HG03460 (cell line): Measurements from ENCODE around the gene MOB2.

ENCODE experiments used
- ATAC-seq: cut with Tn5 transposase; IDR thresholded peaks from one replicate; pipeline ENCODE4 v1.9.1; 2021; ENCODE audit not compliant: unreplicated experiment

Gene MOB2

DNA sequence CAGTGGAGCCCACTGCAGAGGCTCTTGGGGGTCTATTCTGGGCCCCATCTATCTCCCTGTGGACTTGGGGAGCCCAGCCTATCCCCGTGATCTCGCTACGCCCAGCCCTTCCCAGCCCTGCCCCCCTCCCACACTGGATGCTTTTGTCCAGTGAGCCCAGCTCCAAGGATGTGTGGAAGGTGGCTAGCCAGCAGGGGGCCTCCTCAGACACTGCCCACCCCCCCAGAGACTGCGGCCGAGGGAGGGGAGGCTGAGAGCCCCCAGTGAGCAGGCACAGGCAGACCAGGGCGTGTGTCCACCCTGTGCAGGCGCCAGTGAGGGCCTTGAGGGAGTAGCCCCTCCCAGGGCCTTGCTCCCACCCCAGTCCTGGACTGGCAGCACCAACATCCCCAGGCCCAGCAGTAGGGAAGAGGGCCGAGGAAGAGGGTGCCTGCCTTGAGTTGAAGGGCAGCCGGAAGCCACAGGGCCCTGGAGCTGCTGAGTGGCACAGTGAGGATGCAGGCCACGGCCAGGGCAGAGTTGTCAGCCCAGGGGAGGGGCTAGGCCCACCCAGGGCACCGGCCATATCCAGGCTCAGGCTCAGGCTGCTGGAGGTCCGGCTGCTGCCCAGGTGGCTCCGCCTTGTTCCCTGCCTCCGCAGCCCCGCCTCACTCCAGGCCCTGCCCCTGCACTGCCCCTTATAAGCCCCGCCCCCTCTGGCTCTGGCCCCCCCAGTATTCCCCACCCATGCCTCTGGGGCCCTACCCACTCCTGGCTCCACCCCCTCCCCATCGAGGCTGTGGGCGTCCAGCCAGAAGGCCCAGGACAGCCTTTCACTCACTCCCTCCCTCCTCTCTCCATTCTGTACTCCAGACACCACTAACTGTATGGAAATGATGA, 28.0 kb downstream of the MOB2 start:
- no peak for ATAC-seq

DNA sequence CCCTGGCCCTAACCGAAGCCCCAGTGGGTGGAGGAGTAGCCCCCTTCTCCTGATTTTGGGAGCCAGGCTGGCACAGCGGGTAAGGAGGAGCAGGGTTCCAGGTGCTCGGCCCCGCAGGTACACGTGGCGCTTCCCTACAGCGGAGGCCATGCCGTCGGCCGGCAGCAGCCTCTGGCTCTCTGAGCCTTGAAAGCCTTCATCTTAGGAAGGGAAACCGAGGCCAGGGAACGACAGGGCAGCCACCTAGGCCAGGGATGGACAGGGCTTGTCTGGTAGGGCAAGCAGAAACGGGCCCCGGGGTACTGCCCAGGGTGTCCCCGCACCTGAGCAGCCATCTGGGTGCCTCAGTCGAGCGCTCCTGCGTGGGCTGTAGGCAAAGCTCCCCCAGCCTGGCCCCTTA, 28.7 kb downstream of the MOB2 start:
- ATAC-seq: no peak

DNA sequence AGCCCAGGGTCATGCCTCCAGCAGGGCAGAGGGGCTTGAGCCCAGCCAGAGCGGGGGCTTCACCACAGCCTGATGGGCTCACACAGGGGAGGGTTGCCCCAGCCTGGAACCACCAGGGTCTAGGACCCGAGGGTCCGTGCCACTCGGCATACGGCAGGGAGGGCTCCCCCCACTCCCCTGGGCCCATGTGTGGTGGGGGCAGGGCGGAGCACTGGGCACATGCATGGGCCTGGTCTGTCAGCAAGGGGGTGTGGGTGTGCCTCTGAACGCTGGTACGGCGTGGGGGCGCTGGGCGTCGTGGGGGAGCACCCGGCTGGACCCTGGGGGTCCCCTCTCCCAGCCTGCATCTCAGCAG, 29.3 kb downstream of the MOB2 start:
- ATAC-seq: no peak

DNA sequence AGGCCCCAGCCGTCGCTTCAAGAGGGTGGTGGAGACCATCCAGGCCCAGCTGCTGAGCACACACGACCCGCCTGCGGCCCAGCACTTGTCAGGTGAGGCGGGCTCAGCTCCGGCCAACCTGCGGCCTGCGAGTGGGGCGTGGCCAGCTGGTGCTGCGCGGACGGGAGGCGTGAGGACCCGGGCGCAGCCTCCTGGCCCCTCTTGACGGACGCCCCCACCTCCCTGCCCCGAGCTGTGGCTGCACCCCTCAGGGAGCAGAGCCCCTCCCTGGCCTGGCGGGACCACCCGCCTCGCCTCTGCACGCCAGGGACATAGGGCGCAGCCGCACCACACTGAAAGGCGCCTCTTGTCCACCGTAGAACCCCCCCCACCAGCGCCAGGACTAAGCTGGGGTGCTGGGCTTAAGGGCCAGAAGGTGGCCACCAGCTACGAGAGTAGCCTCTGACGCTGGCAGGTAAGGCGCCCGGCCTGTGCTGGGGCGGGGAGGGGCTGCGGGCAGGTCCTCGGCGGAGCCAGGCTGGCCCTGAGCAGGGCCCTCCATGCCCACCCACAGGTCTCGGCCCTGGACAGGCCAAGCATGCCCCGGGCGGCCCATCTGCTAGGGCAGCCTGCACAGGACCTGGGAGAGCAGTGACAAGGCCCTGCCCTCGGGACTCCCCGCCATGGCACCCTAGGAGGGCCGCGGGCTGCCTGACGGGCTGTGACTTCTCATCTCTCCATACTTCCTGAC, 29.8 kb downstream of the MOB2 start:
- ATAC-seq: no peak

- no peak for ATAC-seq
These were observed 30.4 kb downstream of the MOB2 start for GRCh38 chr11:1456176-1456575.

- no peak for ATAC-seq
These were observed 30.9 kb downstream of the MOB2 start for GRCh38 chr11:1455763-1456060.

DNA sequence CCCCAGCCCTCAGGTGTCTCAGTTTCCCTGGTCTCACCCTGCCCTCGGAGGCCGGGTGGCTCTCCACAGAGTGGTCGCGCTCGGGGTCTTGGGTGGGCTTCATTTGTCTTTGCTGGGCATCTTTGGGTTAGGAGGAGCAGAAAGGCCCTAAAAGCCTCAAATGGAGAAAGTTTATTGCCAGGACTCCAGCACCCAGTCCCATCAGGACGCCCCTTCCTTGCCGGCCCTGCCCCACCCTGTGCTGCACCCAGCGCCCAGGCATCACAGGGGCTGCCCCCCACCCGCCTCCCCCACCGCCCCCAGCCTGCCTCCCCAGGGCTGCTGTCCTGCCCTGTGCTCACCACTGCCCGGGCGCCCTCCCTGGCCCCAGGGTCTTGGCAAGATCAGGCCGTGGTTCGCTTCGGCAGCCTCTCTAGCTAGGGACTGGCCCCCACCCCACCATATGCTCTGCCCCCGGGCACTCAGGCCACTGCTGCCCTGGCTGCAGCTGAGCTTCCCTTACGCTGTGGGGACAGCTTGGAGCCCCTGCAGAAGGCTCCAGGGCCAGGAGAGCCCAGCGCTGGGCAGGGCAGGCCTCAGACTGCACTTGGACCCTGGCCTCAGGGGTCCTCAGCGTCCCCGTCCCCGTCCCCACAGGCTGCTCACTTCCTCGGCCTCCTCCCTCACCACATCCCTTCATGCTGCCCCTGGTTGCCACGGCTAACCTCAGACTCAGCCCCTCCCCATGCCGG, 31.4 kb downstream of the MOB2 start:
- no peak for ATAC-seq

- no peak for ATAC-seq
These were observed 32.0 kb downstream of the MOB2 start for GRCh38 chr11:1454576-1454975.

DNA sequence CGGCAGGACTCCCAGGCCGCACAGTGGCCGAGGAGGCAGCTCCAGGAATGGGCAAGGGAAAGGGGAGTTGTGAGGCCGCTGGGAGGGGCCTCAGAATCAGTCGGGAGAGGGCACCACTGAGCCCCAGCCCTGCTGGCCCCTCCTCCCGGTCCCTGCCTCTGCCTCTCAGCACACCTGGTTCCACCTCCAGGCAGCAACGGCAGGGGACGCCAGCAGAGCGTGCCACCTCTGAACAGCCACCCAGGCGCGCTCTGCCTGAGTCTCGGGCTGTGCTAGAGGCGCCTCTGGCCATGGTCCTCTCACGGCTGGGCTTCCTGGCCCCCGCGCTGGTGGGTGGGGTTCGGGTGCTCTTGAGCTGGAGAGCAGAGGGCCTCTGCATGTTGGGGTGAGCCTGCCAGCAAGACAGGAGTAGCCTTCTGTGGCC, 33.0 kb downstream of the MOB2 start:
- ATAC-seq: no peak

DNA sequence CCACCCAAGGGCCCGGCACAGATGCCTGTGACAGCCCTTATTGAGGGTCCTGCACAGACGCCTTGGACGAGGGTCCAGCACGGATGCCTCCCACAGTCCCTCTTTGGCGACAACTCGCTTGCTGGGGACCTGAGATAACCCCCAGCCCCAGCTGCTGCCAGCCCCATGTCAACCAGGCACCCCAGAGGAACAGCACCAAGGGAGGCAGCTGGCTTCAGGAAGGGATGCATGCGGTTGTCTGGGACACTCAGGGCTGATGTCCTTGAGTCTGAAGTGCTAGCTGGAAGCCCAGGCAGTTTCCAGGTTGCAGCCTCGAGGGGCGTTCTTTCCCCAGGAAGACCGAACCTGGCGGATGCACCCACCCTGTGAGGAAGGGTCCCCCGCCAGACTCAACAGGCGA, 33.8 kb downstream of the MOB2 start:
- no peak for ATAC-seq

GRCh38 chr11:1451781-1452470, 34.7 kb downstream of the MOB2 start:
- no peak for ATAC-seq

- ATAC-seq: no peak
These were observed 35.4 kb downstream of the MOB2 start for GRCh38 chr11:1450949-1451710.

DNA sequence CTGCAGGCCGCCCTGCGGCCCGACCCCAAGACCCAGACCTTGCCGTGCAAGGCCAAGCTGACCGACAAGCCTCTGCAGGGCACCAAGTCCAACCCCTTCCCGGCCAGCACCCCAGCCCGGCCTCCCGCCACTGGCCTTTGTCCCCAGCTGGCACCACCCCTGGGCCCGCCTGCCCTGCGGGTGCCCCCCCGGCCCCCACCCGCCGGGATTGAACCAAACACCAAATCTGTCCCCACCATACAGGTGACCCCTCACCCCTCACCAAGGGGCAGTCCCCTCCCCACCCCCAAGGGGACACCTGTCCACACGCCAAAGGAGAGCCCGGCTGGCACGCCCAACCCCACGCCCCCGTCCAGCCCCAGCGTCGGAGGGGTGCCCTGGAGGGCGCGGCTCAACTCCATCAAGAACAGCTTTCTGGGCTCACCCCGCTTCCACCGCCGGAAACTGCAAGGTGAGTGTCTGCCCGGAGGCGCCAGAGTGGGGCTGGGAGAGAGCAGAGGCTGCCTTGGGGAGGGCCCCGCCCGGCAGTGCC, 36.2 kb downstream of the MOB2 start:
- no peak for ATAC-seq

DNA sequence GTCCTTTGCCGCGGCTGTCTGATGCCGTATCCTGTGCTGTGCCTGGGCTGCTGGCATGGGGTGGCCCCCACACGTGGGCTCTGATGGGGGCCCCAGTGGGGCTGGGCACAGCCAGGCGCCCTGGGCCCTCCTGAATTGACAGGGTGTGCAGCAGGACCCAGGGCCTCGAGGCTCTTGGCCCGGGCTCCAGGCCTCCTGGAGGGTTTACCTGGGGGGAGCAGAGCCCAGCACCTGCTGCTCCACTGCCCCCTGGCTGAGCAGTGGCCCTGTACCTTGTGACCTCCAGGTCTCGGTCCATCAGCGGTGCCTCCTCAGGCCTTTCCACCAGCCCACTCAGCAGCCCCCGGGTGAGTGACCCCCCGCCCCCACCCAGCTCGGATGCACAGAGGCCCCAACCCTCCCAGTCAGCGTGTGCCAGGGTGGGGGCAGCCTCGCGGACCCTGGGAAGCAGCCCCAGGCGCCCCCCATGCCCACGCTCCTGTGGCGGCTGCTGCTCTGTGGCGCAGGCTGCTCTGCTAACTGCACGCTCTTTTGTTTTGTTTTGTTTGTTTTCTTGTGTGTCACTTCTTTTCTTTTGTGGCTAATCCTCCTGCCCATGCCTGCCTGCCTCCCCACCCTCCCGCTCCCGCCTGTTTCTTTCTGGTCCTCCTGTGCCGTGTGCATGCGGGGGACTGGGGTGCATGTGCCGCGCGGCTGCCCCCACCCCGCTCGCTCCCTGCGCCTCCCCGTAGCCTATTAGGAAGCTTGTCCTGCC, 36.9 kb downstream of the MOB2 start:
- ATAC-seq: no peak

DNA sequence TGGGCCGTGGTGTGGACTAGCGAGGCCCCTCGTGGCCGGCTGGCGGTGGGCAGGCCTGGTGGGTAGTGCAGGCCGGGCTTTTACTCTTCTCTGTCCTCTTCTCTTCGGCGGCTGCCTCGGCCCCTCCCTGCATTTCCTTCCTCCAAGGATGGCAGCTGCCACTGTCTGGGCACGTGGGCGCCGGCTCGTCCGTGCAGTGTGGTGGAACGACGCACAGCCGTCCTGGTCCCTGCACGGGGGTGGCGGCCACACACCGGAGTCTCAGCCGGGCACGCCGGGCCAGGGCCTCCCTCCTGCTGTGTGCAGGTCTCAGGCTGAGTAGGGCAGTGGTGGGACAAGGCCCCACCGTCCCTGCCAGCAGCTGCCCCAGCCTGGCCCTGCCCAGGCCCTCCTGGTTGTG, 37.7 kb downstream of the MOB2 start:
- ATAC-seq: no peak

- no peak for ATAC-seq
These were observed 38.4 kb downstream of the MOB2 start for GRCh38 chr11:1447845-1448825.

GRCh38 chr11:1446623-1447022, 40.0 kb downstream of the MOB2 start:
- no peak for ATAC-seq

- no peak for ATAC-seq
These were observed 40.7 kb downstream of the MOB2 start for GRCh38 chr11:1445741-1446445.
